Measurements from ENCODE around the gene SLIT3. TPM values are rescaled to one million over a fixed set of nuclear protein-coding genes. Genes with fewer than 3 reads are reported as not detected.

The SLIT3 gene
- polyA plus RNA-seq, 1 of the 3 experiments (the other 2 are of a cell fraction), result 119 TPM

DNA sequence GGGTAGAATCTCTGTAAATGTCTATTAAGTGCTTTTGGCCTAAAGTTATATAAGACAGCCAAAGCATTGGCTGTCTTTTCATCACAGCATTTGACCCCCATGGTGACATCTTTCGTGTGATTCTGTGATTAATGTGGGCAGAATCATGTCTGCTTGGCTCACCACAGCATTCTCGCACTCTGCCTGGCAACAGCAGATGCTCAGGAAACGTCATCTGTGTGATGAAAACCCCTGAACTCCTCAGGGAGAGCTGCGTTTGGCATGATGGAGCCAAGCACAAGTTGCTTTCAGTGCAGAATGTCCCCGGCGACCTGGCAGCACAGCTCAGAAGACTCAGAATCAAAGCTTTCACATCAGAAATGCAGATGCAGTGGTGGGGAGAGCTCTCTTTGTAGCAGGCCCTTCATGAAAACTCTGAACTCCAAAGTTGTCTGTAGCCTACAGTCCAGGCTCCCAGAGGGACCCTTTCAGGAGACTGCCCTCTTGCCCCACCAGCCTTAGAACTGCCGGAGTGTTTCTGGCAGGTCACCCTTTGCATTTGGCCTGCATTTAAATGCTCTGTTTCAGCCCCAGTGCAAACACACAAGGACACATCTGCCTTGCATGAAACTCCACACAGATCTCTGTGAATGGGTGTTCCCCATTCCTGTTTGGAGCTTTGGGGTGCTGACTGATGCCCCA lies 566.2 kb downstream of the SLIT3 start:
- H3K9me3 ChIP-seq, result no peaks in the 10 kb centered on the region
- H3F3A ChIP-seq (replicated peaks; ENCODE audit: insufficient read depth), result no peaks in the 10 kb centered on the region
- H3K9ac ChIP-seq, result no peak overlapping the region
- peaks cover 8 to 55% of the 10 kb centered on the region in 2 experiments for H3K36me3 ChIP-seq (replicated peaks in 1 of 2; ENCODE audit: control insufficient read depth in 1 of 2, insufficient read depth in 2 of 2, low read length in 1 of 2)
- ChIA-PET POLR2A (interaction anchor here (0.7 to 1.3 kb wide), 2 partner anchors 9 to 85 kb away, joined by 3 read pairs; no protein-coding TSS in a partner anchor), CTCF (interaction anchor here (1.0 to 1.6 kb wide), 3 partner anchors 9 to 28 kb away, joined by 3 to 4 read pairs (median 3); no protein-coding TSS in a partner anchor)
- H3K4me2 ChIP-seq, result no peak overlapping the region
- DNase-seq, result no peak
- TF ChIP-seq FOXM1 (IDR thresholded peaks at IDR 0.05; ENCODE audit: low read depth) (no peak), RFX5 (IDR thresholded peaks at IDR 0.05; ENCODE audit: low read length) (peak; percentile 86), FOXJ3 (CRISPR knock-in tag; IDR thresholded peaks at IDR 0.05) (no peak)
- no peak overlapping the region for H3K4me3 ChIP-seq (ENCODE audit: low read depth in 2 of 2, low read length in 1 of 2)
- no peaks in the 10 kb centered on the region for H4K20me1 ChIP-seq (ENCODE audit: insufficient read depth)
- peaks cover 0 to 11% of the 10 kb centered on the region in 2 experiments; a peak in 1 of 4 replicates for H3K4me1 ChIP-seq (ENCODE audit: control insufficient read depth in 1 of 2, insufficient read depth in 2 of 2, low read depth in 1 of 2, low read length in 1 of 2)
- H3K9me2 ChIP-seq, result no peaks in the 10 kb centered on the region
- no peaks in the 10 kb centered on the region for H3K79me2 ChIP-seq (ENCODE audit: insufficient read depth)
- no peaks in the 10 kb centered on the region for H3K27me3 ChIP-seq (ENCODE audit: insufficient read depth)
- peak overlapping the region in 1 of 2 experiments; percentile 48; a peak in 2 of 4 replicates for H3K27ac ChIP-seq (ENCODE audit: low read depth in 2 of 2, low read length in 1 of 2)
- 83% methylated on average over 4 of the region's 7 CpGs for WGBS (ENCODE audit: low lambda C conversion rate)
- H2AFZ ChIP-seq (ENCODE audit: low read depth), result no peak overlapping the region

GRCh38 chr5:168734119-168734518 lies 566.8 kb downstream of the SLIT3 start:
- CTCF ChIA-PET, result interaction anchor here (1.4 to 1.6 kb wide), 2 partner anchors 10 to 13 kb away, joined by 3 to 4 read pairs; no protein-coding TSS in a partner anchor
- Histone ChIP-seq H2AFZ (ENCODE audit: low read depth) (no peak overlapping the region), H3F3A (replicated peaks; ENCODE audit: insufficient read depth) (peaks cover 2% of the 10 kb centered on the region), H3K79me2 (ENCODE audit: insufficient read depth) (no peaks in the 10 kb centered on the region), H3K9me3 (no peaks in the 10 kb centered on the region), H3K27me3 (ENCODE audit: insufficient read depth) (no peaks in the 10 kb centered on the region), H4K20me1 (ENCODE audit: insufficient read depth) (no peaks in the 10 kb centered on the region), H3K36me3 (replicated peaks in 1 of 2; ENCODE audit: control insufficient read depth in 1 of 2, insufficient read depth in 2 of 2, low read length in 1 of 2) (peaks cover 8 to 52% of the 10 kb centered on the region in 2 experiments), H3K4me1 (ENCODE audit: control insufficient read depth in 1 of 2, insufficient read depth in 2 of 2, low read depth in 1 of 2, low read length in 1 of 2) (peaks cover 0 to 11% of the 10 kb centered on the region in 2 experiments; a peak in 1 of 4 replicates), H3K4me2 (no peak overlapping the region), H3K9ac (no peak overlapping the region), H3K4me3 (ENCODE audit: low read depth in 2 of 2, low read length in 1 of 2) (no peak overlapping the region), H3K27ac (ENCODE audit: low read depth in 2 of 2, low read length in 1 of 2) (peak overlapping the region in 1 of 2 experiments; percentile 48; a peak in 1 of 4 replicates), H3K9me2 (no peaks in the 10 kb centered on the region)
- WGBS (ENCODE audit: low lambda C conversion rate), result 92% methylated on average over 1 of the region's 1 CpG
- TF ChIP-seq, protein P1, sequence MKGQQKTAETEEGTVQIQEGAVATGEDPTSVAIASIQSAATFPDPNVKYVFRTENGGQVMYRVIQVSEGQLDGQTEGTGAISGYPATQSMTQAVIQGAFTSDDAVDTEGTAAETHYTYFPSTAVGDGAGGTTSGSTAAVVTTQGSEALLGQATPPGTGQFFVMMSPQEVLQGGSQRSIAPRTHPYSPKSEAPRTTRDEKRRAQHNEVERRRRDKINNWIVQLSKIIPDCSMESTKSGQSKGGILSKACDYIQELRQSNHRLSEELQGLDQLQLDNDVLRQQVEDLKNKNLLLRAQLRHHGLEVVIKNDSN (IDR thresholded peaks at IDR 0.05; ENCODE audit: borderline replicate concordance, low read depth), result no peak
- TF ChIP-seq TCF12 (IDR thresholded peaks at IDR 0.05) (no peak), RXRA (IDR thresholded peaks at IDR 0.05; ENCODE audit: borderline replicate concordance, low read depth) (no peak), MXI1 (IDR thresholded peaks at IDR 0.05; ENCODE audit: low read depth, low read length) (no peak), ELF1 (IDR thresholded peaks at IDR 0.05) (no peak), EP300 (IDR thresholded peaks at IDR 0.05; ENCODE audit: borderline replicate concordance in 1 of 2, low read depth in 1 of 2, low read length in 1 of 2) (no peak), FOXM1 (IDR thresholded peaks at IDR 0.05; ENCODE audit: low read depth) (no peak), POLR2AphosphoS5 (IDR thresholded peaks at IDR 0.05; ENCODE audit: low read depth, low read length) (no peak), RFX5 (IDR thresholded peaks at IDR 0.05; ENCODE audit: low read length) (no peak), JUND (IDR thresholded peaks at IDR 0.05) (no peak)
- TF ChIP-seq, protein P2, sequence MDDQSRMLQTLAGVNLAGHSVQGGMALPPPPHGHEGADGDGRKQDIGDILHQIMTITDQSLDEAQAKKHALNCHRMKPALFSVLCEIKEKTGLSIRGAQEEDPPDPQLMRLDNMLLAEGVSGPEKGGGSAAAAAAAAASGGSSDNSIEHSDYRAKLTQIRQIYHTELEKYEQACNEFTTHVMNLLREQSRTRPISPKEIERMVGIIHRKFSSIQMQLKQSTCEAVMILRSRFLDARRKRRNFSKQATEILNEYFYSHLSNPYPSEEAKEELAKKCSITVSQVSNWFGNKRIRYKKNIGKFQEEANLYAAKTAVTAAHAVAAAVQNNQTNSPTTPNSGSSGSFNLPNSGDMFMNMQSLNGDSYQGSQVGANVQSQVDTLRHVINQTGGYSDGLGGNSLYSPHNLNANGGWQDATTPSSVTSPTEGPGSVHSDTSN (IDR thresholded peaks at IDR 0.05), result no peak
- no peak for DNase-seq
- POLR2A ChIA-PET, result interaction anchor here (1.3 kb wide), 1 partner anchor 9 kb away, joined by 3 read pairs; no protein-coding TSS in a partner anchor

Data from SK-N-SH (cell line).